DMS79 (cell line): ENCODE measurements around the gene STK32C.
"Not testable (repeated sequence)": the region's sequence is repeated elsewhere in the genome, so short reads cannot be mapped to it uniquely, and the experiment has no call there.

Source experiments
- DNase-seq: peaks from one replicate; lab custom pipeline; 2025; lab: John Stamatoyannopoulos, UW

Gene STK32C

DNA sequence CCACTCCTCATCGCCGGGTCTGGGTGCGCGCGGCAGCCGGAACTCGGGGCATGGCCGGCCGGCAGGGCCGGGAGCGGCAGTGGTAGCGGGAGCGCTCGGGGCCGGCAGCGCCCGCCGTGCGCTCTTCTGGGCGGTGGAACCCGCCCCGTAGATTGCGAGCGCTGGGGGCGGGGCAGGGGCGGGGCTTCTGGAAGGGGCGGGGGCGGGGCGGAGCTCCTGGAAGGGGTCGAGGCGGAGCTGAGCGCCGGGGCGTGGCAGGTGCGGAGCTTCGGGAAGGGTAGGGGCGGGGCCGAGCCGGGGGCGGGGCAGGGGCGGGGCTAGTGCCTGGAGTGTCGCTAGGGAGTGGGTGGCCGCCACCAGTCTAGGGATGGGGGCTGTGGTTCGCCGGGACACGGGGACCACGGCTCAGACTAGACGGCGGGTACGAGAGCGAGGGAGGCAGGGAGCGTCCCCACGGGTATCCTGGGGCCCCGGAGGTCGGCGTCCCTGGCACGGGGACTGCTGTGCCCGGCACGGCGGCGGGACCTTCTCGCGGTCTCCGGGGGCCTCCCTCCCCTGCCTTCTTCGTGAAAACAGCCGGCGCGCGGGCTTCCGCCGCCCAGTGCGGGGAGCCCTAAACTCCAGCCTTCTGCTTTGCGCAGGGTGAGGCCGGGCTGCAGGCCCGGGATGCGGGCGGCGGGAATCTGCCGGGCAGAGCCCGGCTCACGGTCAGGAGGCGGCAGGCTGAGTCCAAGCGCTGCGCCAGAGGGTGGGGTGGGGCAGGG is at the start of gene STK32C:
Gene STK32C (minus strand): TSS at position 128 of the 764 bp plus-strand sequence. CDS start 117 bp downstream, at position 11.
- peak; percentile 50 for DNase-seq

DNA sequence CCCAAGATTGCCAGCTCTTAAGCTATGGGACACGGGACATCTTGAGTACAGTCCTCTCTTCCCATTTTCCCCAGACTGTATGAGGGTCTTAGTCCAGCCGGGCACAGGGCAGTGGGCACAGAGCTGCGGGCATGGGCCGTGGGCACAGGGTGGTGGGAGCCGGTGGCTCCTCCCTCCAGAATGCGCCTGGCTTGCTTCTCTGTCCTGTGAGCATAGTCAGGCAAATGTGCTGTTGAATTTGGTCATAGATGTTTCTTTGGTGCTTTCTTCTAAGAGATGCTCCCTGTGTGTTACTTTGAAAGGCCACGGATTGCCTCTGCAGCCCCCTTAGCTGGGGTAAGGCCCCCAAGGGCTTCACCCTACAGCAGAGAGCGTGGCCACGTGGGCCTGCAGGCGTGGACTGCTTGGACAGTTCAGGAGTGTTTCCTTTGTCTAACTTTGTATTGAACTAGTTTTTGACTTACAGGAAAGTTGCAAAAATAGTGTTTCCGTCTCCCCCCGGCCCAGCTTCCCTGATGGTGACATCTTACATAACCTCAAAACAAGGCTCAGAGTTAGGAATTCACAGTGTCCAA is 49.0 kb upstream of the STK32C start:
- DNase-seq: no peak

DNA sequence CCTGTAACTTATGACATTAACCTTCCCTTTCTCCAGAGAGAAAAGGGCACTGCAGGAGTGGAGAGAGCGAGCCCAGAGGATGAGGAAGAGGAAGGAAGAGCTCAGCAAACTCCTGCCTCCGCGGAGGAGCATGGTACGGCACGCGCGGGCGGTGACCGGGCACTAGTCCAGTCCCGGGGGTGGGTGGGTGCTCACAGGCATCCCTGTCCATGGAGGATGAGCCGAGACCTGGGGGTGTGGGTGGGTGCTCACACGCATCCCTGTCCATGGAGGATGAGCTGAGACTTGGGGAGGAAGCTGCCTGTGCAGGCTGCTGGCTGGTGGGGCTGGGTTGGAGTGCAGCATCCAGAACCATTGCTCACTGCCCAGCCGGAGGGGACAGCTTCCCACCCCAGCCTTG is 48.0 kb upstream of the STK32C start:
- DNase-seq: no peak

DNA sequence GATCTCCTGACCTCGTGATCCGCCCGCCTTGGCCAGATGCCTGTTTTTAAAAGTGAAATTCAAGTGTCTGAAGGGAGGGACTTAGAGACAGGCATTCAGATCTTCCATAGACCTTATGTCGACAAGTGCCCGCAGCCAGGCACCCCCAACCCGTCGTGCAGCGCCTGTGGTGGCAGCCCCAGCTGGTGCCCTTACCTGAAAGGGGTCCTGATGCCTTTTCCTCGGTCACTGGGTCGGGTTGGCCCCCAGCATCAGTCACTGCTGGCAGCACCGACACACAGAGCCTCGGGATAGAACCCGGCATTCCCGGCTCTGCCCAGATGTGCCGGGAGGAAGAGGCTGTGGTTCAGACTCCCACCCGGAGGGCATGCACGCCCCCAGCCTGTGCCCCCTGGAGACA is 47.5 kb upstream of the STK32C start:
- DNase-seq: no peak

DNA sequence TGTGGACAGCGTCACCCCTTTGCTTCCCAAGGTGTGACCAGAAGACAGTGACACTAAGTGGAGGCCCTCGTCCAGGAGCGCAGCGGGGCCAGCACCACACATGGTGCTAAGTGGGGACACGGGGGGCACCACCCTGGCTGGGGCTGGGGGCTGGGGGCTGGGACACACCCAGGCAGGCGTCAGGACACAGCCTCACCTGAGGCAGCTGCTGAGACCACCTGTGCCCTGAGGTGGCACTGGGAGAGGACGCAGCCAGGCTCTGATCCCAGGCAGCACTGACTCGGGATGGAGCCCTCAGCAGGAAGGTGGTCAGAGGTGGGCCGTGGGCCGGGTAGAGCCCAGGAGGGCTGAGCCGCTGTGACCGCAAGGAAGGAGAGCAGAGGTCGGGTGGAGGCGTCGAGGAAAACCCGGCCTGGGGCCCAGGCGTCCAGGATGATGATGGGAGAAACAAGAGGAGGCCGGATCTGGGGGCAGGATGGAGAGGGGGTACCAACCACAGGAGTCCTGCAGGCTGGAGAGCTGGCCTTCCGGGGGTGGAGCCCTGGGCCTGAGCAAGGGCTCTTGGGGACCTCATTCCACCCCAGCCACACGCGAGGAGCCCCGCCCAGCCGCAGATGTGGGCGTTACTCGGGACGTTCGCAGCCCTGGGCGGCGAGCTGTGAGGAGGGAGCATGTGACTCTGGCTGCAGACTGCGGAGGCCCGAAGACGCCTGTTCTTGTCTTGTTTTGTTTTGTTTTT is 46.8 kb upstream of the STK32C start:
- no peak for DNase-seq

DNA sequence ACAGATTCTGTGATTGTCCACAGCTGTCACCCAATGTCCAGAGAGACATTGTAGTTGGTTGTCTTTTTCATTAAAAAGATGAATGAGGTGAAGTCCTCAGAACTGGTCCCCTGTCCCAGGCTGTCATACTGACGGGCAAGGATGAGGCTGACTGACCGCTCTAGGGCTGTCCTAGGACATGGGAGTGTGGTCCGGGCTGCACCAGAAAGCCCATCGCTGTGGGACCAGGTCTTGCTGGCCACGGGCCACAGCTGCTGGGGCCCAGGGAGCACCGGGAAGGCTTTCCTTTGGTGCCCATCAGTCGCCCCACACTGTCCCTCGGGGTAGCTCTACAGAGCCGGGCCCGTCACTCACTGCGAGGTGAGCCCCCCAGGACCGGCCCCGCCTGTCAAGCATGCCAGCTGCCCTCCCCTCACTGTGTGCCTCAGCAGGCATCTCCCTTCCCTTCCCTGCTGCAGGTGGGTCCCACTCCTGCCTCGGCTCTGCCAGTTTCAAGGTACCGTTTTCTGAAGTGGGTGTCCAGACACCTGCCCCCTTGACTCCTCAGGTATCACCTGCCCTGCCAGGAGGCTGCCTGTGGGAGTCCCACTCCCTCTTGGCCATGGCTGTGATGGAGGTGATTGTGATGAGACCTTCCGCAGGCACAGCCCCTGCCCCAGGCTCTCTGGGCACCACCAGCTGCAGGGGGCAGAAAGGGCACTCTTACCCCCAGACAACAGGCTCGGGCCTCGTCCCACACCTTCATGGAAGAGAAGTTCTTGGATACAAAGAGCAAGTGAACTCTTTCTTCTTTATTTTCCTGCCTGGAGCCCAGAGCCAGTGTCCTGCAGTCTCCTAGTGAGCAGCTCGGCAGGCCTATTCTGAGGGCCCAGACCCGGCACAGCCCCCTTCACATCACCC is 46.0 kb upstream of the STK32C start:
- DNase-seq: no peak

DNA sequence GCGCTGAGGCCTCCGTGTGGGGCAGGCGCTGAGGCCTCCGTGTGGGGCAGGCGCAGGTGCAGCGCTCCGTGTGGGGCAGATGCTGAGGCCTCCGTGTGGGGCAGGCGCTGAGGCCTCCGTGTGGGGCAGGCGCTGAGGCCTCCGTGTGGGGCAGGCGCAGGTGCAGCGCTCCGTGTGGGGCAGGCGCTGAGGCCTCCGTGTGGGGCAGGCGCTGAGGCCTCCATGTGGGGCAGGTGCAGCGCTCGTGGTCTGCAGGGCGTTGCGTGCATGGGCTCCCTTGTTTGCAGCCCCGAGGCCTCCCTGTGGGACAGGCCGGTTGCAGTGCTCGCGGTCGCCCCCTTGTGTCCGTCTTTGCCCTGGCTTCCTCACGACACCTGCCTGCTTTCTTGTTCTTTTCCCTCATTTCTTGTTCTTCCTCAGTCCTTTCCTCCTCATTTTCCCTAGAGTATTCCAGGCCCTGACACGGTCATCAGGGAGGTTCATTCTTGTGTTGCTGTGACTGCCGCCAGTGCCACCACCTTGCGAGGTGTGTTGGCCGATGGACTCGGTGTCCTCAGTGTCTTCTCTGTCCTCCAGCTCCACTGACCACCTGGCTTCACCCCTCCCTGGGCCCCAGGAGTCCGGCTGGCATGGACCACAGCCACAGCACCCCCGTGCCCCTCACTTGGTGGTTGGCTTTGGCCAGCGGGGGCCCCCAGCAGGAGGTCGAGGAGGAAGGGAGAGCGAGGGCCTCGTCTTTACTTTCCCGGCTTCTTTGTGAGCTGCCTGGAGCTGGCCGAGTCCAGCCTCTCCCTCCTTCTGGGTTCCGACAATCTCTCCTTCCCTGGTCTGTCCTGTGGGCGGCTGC is 44.9 kb upstream of the STK32C start:
- not testable (repeated sequence) for DNase-seq

DNA sequence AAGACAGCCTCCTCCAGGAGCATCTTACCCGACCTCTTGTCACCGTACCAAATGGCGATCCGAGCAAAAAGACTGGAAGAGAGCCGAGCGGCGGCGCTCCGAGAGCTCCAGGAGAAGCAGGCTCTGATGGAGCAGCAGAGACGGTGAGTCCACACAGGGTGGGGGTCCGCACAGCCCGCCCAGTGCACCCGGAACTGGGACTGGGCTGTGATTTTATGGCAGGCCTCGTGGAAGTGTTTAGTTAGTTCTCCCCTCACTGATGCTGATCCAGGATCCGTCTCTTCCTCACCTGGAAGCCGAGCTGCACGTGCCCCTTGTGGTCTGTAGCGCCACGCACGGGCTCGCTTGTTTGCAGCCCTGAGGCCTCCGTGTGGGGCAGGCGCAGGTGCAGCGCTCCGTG is 43.9 kb upstream of the STK32C start:
- no peak for DNase-seq

DNA sequence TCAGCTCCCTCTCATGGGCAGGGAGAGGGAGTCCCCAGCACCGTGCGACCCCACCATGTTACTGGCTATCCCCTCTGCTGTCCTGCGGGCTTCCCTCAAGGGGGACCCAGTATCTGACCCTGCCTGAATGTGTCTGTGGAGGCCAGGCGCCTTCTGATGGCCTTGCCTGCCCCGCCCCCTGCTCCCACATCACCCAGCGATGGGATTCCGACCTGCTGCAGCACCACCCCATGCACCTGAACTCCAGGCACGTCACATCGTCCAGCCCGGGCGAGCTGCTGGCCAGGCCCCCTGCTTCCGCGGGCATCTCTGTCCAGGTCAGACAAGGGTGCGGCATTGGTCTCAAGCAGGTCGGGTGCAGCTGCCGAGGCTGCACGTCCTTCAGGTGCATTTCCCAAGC is 43.2 kb upstream of the STK32C start:
- no peak for DNase-seq

DNA sequence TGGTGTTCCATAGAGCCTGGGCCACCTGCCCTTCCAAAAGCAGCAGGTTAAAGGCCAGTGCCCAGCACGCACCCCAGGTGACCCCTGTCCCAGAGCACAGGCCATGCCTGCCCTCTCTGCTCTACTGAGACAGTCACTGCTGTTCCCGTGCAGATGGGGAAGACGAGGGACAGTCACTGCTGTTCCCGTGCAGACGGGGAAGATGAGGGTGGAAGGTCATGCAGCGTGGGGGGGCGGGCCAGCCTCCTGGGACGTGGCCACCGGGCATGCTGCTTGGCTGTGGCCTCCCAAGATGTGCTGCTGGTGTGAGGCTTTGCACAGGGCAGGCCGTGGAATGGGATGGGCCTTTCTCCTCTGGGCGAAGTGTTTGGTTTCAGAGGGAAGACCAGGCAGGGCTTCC is 42.6 kb upstream of the STK32C start:
- no peak for DNase-seq

DNA sequence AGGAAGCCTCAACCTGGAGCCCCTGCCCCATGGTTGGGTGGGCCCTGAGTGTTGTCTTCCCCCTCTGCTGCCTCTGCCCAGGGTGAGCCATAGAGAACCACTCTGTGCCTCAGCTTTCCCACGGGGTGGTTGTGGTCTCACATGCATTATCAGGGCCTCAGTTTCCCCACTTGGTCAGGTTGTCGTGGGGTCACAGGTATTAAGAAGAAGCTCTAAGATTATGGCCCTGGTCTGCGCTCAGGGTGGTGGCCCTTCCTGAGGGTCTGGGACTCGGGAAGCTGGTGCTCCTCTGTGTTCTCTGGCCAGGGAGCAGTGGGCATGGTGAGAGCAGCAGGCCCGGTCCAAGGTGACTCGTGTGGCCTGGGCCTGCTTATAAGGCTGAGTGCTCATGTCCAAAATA is 42.0 kb upstream of the STK32C start:
- DNase-seq: no peak

DNA sequence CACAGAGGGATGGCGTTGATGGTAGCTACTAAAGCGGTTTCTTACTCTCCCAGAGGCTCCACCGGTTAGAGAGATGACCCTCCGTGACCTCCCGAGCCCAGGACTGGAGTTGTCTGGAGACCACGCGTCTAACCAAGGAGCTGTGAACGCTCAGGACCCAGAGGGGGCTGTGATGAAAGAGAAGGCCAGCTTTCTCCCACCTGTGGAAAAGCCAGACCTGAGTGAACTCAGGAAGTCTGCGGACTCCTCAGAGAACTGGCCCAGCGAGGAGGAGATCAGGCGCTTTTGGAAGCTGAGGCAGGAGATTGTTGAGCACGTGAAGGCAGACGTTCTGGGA is 40.1 kb upstream of the STK32C start:
- DNase-seq: no peak

DNA sequence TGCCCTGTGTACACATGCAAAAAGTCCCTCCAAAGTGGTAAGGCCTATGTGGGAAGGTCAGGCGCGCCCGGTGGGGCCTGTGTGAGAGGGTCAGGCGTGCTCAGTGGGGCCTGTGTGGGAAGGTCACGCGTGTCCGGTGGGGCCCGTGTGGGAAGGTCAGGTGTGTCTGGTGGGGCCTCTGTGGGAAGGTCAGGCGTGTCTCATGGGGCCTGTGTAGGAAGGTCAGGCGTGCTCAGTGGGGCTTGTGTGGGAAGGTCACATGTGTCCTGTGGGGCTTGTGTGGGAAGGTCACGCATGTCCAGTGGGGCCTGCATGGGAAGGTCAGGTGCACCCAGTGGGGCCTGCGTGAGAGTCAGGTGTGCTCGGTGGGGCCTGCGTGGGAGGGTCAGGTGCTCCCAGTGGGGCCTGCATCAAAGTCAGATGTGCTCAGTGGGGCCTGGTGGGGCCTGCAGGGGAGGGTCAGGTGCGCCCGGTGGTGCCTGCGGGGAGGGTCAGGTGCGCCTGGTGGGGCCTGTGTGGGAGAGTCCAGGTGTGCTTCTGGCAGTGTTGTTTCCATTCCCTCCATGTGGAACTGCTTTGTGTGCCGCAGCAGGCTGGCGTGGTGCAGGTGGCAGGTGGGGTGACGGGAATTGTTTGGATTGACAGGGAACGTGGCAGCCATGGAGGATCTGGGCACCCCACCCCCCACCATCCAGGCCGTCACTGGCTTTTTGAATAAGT is 39.6 kb upstream of the STK32C start:
- no peak for DNase-seq

DNA sequence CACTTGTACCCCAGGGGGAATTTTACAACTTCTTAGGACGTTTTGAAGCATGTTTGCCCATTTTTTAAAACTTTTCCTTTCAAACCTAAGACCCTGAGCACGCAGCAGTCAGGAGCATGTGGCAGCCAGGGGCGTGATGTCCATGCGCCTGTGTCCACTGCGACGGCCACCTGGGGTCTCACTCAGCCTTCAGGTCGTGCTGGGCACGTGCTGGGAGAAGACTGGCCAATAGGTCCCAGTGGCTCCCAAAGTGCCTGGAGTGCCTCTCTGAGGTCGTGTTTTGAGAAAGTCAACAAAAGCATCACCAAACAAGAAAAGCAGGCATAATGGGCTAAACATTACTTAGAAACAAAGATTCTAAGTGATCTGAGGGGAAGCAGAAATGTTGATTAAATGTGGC is 39.1 kb upstream of the STK32C start:
- DNase-seq: no peak

DNA sequence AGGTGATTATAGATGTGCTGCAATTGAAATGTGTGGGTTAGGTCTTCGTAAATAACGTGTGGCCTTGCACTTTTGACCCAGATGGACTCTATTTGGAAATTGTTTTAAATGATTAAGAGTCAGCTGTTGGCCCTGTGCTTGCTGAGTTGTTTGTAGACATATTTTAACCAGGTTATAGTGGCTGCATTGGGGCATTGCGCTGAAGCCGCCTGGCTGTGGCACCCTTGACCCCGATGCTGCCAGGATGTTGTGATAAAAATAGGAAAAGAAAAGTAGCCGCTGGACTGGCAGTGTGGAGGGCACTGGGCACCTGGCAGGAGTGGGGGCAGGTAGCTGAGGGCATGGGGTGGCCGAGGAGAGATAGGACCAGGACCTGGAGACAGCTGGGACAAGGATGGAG is 37.6 kb upstream of the STK32C start:
- no peak for DNase-seq

DNA sequence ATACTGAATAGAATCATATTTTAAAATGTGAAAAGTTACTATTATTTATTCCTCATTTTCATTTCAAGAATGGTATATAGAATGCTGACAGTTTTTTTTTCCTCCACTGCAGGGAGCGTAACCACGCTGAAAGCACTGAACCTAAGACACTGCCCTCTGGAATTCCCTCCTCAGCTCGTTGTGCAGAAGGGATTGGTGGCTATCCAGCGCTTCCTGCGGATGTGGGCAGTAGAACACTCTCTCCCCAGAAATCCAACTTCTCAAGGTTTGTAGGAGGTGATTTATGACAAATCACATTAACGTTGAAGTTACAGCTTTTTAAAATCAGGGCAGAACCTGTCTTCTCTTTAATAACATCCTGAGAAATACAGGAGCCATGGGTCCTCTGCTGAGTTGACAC is 36.6 kb upstream of the STK32C start:
- no peak for DNase-seq

DNA sequence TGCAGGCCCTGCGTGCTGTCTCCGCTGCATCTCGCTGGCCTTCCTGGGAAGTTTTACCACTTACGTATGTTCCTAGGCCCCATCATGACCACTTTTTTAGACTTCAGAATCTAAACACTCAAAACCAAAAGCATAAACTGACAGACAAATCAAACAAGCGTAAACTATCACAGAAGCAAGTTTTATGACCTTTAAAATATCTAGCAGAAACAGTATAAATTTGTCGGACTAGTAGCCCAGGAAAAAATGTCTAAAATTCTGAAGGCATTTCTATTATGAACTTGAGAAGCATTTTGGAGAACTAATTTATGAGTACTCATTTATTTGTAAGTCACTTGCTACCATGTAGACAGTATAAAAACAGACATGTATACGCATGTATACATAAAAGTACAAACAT is 34.8 kb upstream of the STK32C start:
- no peak for DNase-seq

DNA sequence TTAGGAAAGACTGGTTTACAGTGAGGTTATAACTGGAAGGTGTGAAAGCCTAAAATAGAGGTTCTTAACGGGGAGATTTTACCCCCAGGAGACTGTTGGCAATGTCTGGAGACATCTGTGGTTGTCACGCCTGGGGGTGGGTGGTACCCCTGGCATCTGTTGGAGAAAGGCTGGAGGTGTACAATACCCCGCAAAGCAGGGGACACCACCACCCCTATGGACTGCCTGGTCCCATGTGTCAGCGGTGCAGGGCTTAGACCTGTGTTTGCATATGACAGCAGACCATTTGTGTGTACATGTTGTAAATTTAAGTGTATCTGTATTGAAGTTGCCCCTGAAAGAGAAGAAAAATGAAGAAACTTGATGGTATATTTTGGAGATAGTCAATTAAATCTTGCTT is 34.0 kb upstream of the STK32C start:
- no peak for DNase-seq

DNA sequence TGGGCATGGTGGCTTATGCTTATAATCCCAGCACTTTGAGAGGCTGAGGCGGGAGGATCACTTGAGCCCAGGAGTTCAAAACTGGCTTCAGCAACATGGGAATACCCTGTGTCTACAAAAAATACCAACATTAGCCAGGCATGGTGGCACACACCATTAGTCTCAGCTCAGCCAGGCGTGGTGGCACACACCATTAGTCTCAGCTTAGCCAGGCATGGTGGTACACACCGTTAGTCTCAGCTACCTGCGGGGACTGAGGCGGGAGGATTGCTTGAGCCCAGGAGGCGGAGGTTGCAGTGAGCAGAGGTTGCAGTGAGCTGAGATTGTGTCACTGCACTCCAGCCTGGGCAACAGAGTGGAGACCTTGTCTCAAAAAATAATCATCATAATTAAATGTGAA is 33.3 kb upstream of the STK32C start:
- DNase-seq: no peak

DNA sequence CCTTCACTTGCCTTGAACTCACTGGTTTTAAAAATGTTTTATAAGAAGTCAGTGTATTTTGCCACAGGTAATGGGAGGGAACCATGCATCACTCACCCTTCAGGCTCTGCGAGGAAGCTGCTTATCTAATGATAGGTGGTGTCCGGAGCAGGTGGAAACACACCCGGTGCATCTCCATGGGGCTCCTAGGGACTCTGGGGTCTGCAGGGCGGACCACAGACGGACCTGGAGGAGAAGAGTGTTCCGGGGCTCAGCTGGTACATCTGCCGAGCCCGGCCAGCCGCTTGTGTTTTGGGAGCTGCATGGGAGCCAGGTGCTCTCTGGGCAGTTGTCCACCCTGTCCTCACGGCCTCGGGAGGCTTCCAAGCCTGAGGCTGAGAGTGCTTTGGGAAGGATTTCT is 31.5 kb upstream of the STK32C start:
- DNase-seq: no peak

DNA sequence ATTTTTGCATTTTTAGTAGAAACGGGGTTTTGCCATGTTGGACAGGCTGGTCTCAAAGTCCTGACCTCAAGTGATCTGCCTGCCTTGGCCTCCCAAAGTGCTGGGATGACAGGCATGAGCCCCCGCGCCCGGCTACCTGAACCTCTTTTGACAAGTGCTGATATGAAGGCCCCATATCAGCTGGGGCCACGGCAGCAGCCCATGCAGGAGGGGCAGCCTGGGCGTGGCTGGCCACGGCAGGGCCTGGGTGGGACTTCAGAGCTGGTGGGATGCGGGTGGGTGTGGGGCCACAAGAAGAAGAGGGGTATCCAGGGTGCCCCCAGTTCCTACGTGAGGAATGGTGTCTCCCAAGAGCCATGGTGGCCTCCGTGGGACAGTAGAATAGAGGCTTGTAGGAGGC is 31.1 kb upstream of the STK32C start:
- DNase-seq: no peak
